ENCODE results near the gene PLEKHG4B.
"Not testable (repeated sequence)": the region's sequence is repeated elsewhere in the genome, so short reads cannot be mapped to it uniquely, and the experiment has no call there.

The PLEKHG4B gene

GRCh38 chr5:197892-198489 is 106.0 kb downstream of the PLEKHG4B start:
- DNase-seq (ENCODE audit: low read depth in 1 of 2, low spot score in 1 of 2), result no peak

- DNase-seq (ENCODE audit: low read depth in 1 of 2, low spot score in 1 of 2), result no peak
These were observed 106.7 kb downstream of the PLEKHG4B start for GRCh38 chr5:198516-199196.

GRCh38 chr5:199197-199949 is 107.4 kb downstream of the PLEKHG4B start:
- DNase-seq (ENCODE audit: low read depth in 1 of 2, low spot score in 1 of 2), result no peak

GRCh38 chr5:199950-200645 is 108.1 kb downstream of the PLEKHG4B start:
- no peak for DNase-seq (ENCODE audit: low read depth in 1 of 2, low spot score in 1 of 2)

- no peak for DNase-seq (ENCODE audit: low read depth in 1 of 2, low spot score in 1 of 2)
These were observed 109.0 kb downstream of the PLEKHG4B start for GRCh38 chr5:200985-201384.

- DNase-seq (ENCODE audit: low read depth in 1 of 2, low spot score in 1 of 2), result no peak
These were observed 109.7 kb downstream of the PLEKHG4B start for GRCh38 chr5:201672-202071.

- no peak for DNase-seq (ENCODE audit: low read depth in 1 of 2, low spot score in 1 of 2)
These were observed 111.4 kb downstream of the PLEKHG4B start for GRCh38 chr5:203246-203930.

GRCh38 chr5:204001-204400 is 112.0 kb downstream of the PLEKHG4B start:
- no peak for DNase-seq (ENCODE audit: low read depth in 1 of 2, low spot score in 1 of 2)

GRCh38 chr5:204462-204861 is 112.5 kb downstream of the PLEKHG4B start:
- DNase-seq (ENCODE audit: low read depth in 1 of 2, low spot score in 1 of 2), result no peak

GRCh38 chr5:204966-205670 is 113.2 kb downstream of the PLEKHG4B start:
- no peak for DNase-seq (ENCODE audit: low read depth in 1 of 2, low spot score in 1 of 2)

GRCh38 chr5:206406-206805 is 114.4 kb downstream of the PLEKHG4B start:
- DNase-seq (ENCODE audit: low read depth in 1 of 2, low spot score in 1 of 2), result no peak

GRCh38 chr5:206927-207536 is 115.1 kb downstream of the PLEKHG4B start:
- no peak for DNase-seq (ENCODE audit: low read depth in 1 of 2, low spot score in 1 of 2)

- no peak for DNase-seq (ENCODE audit: low read depth in 1 of 2, low spot score in 1 of 2)
These were observed 115.6 kb downstream of the PLEKHG4B start for GRCh38 chr5:207599-207998.

GRCh38 chr5:208449-209114 is 116.6 kb downstream of the PLEKHG4B start:
- DNase-seq (ENCODE audit: low read depth in 1 of 2, low spot score in 1 of 2), result no peak

GRCh38 chr5:213803-214395 is 121.9 kb downstream of the PLEKHG4B start:
- DNase-seq (ENCODE audit: low read depth in 1 of 2, low spot score in 1 of 2), result no peak

GRCh38 chr5:215256-215655 is 123.3 kb downstream of the PLEKHG4B start:
- not testable (repeated sequence) for DNase-seq (ENCODE audit: low read depth in 1 of 2, low spot score in 1 of 2)

- not testable (repeated sequence) for DNase-seq (ENCODE audit: low read depth in 1 of 2, low spot score in 1 of 2)
These were observed 124.1 kb downstream of the PLEKHG4B start for GRCh38 chr5:216076-216475.

- peak; percentile 92 to 98 for DNase-seq (ENCODE audit: low read depth in 1 of 2, low spot score in 1 of 2)
These were observed 125.8 kb downstream of the PLEKHG4B start, which contains the start of the genes CCDC127 and SDHA for GRCh38 chr5:217494-218456. Gene CCDC127 (minus strand): TSS chr5:218153. CDS start chr5:216849, 1,304 bp downstream. Gene SDHA (plus strand): TSS chr5:218320. CDS start chr5:218356, 36 bp downstream.

Measured in activated T-helper 1 cell treated with anti-CD3 and anti-CD28 coated beads, Interleukin-2, amount 50 U/mL, for 16 hours (primary cell).